Suppressor macrophage (primary cell): ENCODE data around the gene DGKI.
A peak's percentile ranks its signal among the peaks of the same experiment; 100 is the strongest.

Source experiments
- DNase-seq, 4 experiments: peaks; one replicate each; pipeline ENCODE4 v3.0.0-alpha.2; 2020 to 2022

The DGKI gene

DNA sequence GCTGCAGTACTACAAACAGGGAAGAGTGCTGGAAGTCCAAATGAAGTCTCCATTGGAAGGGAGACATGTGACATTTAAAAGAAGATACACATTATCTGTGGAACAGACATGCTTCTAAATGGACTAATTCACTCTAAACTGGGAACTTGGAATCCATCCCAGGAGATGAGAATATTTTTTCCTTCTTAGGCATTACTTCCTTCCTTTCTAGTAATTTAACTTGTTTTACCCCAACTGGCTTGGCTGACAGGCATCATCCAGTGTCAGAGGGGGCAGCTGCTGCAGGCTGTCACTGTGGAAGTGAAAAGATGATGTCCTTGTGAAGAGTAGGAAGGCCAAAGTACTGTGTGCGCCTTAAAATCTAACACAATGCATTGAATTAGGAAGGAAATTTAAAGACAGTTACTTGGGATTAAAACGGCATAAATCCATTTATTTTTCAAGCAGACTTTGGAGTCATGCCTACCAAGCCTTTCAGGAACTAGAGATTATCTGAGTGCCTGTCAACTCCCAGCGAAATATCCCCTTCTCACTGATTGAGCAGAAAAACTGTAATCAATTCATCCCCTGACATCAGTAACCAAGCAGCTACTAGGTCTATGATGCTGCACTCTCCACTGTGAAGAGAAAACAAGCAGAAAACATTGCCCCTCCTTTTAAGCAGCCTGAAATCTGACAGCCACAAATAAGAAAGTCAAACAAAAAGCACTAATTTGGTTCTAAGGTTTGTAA lies 161.2 kb downstream of the DGKI start:
- no peak for DNase-seq

DNA sequence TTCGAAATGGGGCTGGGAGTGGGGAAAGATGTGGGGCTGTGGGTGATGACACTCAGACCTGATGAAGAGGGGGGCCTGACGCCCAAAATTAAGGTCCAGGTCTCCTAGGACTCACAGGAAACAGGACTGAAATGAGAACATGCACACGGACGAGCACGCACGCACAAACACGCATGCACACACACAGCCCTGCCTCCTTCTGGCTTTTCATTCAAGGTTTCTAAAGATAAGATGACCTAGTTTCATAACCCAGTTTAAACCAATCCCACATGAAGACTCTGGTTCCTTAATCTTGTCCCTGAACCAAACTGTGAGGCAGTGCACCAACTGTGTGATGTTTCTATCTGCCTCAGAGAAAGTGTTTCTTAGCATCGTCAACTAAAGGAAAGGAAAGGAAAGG lies 162.0 kb downstream of the DGKI start:
- no peak for DNase-seq

DNA sequence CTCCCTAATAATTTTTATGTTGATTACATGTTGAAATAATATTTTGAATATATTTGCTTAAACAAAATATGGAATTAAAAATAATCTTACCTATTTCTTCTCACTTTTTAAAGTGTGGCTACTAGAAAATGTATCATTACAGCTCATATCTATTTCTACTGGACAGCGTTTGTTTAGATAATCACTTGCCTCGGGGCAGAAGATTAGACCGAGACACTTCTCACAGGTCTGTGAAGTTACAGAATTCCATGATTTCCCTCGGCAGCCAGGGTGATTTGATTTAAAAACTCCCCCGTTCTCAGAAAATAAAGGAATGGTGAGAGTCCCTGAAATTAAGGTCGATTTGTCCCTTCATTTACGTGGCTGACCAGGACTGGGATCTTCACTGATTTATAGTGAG lies 162.5 kb downstream of the DGKI start:
- DNase-seq, result no peak

DNA sequence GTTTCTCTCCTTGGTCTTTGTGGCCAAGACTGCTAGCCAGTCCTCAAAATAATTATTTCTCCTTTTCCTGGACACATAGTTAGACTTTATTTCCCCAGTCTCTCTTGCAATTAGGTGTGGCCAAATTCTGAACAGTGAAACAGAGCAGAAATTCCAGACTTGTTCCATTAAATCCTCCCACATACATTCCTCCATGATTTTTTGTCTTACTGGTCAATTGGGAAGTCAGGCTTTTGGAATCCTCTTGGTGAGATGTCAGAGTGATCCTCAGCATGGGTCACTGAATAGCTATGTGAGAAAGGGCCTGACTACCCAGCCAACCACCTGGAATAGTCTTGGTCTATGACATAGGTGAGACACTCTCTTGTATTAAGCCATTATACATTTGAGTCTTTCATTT lies 164.2 kb downstream of the DGKI start:
- no peak for DNase-seq

DNA sequence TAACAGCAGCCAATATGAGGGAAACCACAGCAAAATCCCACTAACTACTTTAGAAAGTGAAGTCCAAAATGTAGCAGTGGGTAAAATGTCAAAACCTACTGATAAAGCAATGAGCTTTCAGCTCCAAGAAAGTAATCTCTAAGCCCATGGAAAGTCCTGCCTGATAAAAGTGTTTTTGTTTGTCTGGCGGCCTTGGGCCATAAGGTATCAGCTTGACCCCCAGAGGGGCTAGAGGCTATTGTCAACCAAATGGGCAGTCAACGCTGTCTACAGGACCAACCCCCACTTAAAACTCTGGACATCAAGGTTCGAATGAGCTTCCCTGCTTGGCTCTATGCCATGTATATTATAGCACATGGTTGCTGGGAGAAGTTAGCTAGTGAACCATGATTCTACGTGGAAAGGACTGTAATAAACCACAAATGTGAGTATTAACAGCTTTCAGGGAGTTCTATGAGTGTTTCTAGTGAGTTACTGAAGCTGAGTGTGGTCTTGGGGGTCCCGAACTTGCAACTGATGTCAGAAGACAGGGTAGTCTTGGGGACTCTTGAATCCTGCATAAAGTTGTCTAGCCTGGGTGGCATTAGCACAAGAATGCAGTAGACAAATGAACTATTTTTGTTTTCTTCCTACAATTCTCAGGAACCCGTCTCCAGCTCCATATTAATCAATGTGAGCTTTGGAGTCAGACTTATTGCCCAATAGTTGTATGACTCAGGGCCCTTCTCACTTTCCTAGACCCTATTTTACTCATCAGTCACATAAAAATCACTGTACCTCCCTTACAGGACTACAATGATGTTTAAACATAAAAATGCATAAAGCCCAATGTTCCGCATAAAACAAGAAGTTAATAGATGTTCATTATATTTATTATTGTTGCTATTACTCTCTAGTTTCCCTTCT lies 164.9 kb downstream of the DGKI start:
- DNase-seq, result peak in 3 of 4 experiments; percentile 13 to 44 (median 33)

DNA sequence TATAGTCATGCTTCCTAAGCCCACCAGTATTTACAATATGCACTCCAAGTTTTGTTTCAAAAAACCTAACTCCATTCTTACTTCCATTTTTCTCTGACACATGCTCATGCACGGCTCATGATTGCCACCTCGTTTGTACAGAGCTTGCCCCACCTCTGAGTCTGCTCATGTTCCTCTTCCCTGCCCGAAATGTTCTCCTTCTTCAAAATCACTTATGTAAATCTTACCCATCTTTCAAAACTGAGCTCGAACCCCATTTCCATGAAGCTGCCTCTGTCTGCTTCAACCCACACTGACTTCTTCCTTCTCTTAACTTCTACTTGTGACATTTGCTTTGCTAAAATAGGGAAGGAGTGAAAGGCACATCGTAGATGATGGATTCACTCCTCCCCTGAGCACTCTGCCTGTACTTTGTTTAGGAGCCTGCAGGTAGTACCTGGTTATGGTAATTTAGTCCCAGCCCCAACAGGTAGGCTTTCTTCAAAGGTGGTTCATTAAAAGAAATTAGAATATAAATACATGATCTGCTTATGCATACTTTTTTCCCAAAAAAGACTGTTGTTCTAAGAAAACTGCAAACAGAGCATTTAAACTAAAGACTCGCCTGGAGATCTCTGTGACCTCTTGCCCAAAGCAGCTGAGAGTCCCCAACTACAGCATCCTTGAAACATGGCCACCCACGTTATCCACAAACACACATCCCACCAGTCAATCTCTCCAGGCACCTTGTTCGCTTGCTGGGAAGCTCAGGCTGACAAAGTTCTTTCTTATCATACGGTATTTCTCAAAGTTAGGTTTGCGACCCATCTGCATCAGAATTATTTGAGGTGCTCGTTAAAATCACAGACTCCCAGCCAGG lies 172.0 kb downstream of the DGKI start:
- DNase-seq, result peak; percentile 53 to 83 (median 76)

DNA sequence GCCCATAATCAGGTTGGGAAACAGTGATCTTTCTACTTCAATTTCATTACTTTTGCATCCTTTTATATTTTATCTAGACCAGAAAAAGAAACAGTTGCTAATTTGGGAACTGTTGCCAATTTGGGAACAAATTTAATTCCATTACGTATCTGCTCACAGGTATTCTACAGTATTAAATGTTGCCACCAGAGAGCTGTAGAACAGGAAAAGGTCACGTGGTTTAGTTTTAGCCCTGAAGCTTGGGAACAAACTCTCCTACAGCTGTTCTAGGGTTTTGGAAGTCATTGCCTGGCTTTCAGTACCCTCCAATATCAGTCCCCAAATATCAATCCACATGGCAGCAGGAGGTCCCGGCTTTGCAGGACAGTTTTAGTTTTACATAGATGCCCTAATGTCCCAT lies 172.7 kb downstream of the DGKI start:
- DNase-seq, result no peak

DNA sequence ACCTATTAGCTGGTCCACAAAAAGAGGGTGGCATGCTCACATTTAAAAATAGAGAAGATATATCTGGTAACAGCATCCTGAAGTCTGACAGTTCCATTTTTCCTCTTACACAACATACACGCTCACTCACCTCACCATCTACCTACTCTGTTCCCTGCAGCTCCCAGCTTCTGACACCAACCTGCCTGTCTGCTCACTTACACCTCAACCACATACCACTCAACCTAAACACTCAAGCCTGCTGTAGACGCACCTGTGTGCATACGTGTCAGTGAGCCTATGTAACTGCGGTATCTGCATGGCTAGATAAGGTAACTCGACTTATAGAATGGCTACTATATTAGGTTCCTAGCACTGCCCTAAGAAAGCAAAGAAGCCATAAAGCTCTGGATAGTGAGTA lies 174.9 kb downstream of the DGKI start:
- DNase-seq, result no peak

DNA sequence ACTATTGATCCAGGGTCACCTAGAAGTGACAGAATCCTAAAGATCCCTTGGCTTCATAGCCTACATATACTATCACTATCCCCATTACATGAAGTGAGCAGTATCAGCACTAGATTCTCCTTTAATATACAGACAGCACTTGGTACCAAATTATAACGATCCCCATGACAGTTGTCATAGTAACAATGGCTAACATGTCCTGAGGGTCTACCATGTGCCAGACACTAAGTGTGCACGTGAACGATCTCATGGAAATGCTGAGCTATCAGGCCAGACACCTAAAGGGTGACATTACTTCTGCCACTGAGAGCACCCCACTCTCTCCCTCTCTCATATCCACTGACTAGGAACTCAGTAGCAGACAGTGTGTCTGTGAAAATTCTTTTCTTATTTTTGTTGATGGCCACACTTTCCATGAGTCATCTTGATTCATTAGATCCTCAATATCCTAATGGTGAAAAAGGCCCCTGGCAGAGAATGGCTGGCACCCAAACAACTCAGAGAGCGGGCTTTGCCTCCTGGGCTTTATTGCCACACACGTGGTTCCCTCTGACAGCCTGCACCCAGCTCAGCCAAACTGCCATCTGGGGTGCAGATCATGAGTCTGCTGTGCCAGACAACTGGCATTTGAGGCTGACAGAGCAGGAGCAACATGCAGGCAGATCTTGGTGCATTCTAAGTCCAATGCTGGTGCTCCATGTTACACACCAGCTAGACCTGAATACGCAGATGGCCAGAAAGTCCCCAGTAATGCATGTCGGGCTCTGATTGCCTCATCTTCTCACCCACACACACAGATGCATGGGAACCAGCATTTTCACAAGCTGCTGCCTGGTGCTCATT lies 176.3 kb downstream of the DGKI start:
- DNase-seq, result peak in 3 of 4 experiments; percentile 18 to 22 (median 19)

DNA sequence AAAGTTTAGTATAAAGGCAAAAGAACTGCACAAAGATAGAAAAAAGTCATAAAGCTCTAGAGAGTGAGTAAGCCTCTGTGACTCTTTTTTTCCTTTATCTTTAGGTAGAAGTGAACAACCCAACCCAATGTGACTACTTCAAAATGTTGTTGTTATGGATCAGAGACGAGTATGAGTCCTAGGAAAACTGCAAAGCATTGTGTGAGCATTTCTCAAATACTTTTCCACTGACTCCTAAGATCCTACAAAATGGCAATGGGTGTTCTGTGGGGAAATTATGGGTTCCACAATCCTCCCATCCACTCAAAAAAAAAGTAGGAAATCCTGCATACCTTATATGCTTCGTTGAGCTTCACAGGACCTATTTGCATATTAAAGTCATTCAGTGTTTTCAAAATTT lies 177.1 kb downstream of the DGKI start:
- no peak for DNase-seq

DNA sequence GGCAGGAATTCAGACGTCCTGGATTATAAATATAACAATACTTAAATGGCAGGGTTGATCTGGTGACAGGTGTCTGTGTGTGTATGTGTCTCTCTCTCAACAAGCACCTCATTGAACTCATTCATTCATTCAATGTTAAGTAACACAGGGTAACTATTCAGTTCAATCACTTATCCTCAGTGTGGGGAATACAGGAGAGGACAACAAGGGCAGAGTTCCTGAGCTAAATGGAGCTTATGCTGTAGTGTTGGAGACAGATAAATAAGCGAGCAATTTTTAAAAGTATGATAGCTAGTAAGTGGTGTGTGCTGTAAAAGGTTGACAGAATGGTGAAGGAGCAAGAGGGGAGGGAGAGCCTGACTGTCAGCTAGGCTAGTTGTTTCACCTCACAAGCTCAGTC lies 178.4 kb downstream of the DGKI start:
- DNase-seq, result no peak

DNA sequence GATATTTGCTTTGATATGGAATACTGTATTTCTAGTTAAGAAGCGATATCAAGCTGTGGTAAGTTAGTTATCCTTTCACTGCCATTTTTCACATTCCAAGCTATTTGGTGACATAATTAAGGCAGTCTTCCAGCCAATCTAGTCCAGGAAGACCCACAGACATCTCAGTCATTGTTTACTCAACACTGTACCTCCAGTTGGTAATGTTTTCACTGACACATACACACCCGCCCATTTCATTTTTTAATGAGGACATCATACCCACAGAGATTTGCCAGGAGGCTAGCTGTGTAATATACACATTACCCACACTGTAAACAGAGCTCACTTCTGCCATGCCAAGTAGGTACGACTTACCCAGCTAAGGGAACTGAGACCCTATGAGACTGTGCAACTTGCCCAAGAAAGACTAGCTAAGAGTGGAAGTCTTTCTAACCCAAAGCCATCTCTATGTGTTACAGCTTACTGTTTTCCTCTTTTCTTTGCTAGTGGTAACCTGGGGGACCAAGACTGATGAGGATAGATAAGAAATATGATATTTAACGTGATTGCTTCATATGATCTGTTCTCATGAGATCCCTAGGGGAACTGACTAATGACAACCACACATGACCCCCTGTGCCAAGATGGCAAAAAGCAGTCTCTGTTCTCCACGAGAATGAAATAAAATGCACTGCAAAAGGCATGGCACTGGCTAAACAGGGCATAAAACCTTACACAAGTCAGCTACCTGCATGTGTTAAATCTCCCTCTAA lies 179.0 kb downstream of the DGKI start:
- no peak for DNase-seq

DNA sequence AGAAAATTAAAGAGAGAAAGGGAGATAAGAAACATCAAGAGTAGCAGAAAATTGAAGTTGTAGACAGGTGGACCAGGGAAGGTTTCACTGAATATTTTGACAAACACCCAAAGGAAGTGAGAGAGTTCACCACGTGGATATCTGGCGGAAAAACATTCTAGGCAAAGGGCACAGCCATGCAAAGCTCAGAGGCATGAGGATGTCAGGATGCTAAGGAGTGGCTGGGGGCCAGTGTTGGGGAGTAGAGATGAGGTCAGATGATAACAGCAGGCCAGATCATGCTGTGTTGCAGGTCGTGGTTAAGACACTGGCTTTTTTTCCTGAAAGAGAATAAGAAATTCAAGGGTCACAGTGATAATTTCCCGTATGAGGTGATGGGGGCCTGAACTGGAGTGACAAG lies 181.9 kb downstream of the DGKI start:
- no peak for DNase-seq

DNA sequence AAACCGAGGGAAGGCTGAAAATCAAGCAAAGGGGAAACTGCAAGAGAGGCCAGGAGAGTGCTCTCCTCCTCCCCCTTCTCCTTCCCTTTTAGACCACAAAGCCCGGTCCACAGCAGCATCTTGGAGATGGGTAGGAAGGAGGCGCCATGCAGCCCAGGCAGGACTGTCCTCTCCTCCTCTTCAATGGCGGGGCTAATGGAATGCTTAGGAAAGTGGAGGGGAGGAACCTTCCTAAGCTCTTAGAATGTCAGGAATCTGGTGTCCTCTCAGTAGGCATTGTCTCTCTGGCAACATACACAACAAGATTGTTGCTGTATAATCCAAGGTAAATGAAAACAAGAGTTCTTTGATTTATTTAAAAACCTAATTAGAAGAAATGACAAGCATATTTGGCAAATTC lies 185.1 kb downstream of the DGKI start:
- DNase-seq, result no peak

DNA sequence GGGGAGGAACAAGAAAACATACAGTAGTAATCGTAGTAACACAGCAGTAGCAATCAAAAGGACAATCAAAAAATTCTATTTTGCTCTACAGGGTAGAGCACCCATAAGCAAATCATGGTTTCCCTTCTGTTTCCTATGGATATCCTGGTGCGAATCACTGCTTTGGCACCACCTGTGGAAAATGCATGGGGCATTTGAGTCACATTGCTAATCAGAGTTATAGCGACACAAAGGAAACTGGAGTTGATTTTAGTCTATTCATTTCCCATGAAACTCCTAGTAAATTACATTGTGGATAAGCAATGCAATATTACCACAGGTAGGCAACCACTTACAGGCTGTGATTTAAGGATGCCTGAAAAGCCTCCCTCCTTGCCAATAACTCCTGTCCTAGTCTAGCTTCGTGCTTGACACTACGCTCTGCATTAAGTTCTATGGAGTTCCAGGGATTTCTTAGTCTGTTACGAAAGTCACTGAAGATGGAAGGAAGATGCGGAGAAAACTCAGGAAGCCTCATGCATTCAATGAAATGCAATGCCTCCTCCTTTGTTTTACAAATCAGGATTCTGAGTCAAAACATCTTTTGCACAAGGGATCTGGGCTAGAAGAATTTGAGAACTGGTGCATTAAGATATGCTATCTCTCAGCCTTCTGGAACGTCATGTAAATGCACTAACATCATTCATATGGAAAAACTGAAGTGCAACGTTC lies 188.4 kb downstream of the DGKI start:
- no peak for DNase-seq

DNA sequence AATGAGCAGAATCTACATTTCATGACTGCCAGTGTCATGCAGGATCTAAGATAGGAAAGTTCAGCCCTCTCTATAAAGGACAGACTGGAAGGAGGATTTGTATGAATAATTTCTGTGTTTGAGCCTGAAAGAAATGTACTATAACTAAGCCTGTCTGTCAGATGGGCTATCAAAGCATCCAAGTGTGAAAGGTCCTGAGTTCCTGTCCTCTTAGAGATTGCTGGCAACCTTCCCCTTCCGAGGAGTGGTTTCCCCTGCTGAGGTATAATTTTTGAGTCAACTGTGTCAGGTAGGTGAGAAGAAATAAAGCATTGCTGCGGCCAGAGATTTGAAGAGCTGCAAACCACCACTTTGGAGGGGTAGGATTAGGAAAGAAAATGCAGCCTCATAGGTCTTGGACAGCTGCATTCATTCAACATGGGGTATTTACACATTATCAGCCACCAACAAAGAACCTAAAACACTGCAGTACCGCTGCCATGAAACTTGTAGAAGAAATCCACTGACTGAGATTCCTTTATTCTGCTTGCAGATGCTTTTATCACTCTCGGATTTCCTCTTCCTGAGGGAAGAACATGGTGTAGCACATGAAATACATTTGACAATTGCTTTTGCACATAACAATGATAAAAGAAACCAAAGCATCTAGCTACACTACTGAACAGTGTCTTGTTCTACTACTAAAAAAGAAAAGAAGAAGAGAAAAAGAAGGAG lies 189.1 kb downstream of the DGKI start:
- DNase-seq, result no peak

DNA sequence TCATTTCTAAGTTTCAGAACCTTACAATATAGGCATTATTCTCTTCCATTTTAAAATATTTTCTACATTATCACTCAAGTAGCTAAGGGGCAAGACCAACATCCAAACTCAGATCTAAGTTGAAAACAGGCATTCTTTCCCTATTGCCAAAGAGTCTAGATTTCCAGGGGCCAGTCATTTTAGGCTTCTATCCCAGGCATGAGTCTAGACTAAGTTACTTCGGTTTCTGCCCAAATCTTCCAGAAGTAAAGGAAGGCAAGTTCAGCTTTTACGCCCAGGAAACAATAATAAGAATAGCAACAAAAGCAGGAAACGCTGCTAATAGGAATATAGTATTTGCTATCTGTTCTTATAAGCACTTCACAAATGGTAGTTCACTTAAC lies 189.9 kb downstream of the DGKI start:
- no peak for DNase-seq

DNA sequence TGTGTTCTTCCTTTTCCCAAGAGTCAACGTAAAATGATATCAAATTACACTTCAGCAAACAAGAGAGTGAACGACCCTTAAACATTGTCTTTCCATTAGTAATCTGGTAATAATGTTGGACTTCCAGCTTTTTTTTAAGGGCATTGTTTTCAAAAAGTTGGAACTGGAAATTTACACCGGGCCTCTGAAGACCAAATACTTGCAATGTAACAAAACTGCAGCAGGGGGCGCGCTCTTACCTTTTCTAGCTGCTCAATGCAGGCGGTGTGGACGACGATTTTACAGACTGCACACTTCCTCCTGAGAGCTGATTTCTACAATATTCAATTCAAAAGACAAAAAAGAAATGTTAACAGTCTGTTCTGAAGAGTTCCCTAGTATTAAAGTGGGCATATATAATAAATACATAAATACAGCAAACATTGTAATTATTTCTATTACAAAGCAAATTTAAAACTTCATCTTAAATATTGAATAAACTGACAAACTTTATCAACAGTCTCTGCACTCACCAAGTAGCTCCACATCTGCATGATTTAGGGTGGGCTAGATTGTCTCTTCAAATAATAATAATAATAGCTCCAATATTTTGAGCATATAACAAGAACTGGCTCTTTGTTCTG lies 190.4 kb downstream of the DGKI start:
- DNase-seq, result peak; percentile 86 to 92 (median 91)

DNA sequence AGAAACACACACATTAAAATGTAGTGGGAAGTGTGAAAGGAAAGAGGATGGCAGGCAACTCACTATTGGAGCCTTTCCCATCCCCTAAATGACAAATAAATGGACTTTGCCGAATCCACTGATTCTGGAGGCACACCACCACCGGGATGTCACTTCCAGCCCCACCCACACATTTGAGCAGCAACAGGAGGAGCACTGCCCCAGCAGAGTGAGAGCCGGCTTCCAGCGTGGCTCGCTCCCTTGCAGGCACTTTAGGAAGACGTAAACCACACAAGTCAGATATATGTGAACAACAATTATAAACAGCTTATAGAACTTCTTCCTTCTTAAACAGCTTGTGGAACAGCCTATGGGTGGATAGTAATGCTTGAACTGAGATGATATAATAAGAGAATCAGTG lies 191.0 kb downstream of the DGKI start:
- DNase-seq, result no peak
